RWPE1 (cell line): Measurements from ENCODE around the gene STX18.

ENCODE experiments used
- CTCF ChIA-PET: fragments of 350-600 bp; sonication (Branson Sonifier 250); formaldehyde crosslinking; extraction: SDS; loops from one replicate; lab custom pipeline; 2021; lab: Yijun Ruan, JAX
- POLR2A ChIA-PET: fragments of 400-600 bp; formaldehyde crosslinking; extraction: SDS; loops from one replicate; lab custom pipeline; 2020; ENCODE audit warnings: antibody characterized with exemption; ENCODE audit not compliant: low non-redundant PET; lab: Yijun Ruan, JAX
- DNase-seq: peaks from one replicate; pipeline ENCODE4 v3.0.0; 2012; ENCODE audit warnings: low spot score
- H3K27ac ChIP-seq: fragments of 450-650 bp; 2 replicates; pipeline ENCODE4 v1.5.1; 2017
- TF ChIP-seq, protein P1 (sequence below): fragments of 450-650 bp; conservative IDR thresholded peaks from 2 replicates; pipeline ENCODE4 v1.5.1; 2017; ENCODE audit warnings: low read depth, mild to moderate bottlenecking

Gene STX18

DNA sequence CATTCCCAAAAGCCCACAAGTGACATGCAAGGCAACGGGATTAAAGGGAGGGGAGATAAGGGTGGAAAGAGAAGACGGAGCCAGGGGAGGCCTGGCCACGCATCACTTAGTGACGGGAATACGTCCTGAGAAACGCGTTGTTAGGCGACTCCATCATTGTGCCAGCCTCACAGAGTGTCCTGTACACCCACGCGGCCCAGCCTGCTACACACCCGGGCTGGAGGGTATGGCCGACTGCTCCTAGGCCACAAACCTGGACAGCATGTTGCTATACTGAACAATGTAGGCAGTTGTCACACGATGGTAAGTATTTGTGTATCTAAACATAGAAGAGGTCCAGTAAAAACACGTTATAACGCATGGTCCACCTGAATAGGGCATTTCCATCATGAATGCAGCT is 131.6 kb downstream of the STX18 start:
- POLR2A ChIA-PET, result no interaction called here
- H3K27ac ChIP-seq, result no peak overlapping the region
- CTCF ChIA-PET, result no interaction called here
- TF ChIP-seq, protein P1, sequence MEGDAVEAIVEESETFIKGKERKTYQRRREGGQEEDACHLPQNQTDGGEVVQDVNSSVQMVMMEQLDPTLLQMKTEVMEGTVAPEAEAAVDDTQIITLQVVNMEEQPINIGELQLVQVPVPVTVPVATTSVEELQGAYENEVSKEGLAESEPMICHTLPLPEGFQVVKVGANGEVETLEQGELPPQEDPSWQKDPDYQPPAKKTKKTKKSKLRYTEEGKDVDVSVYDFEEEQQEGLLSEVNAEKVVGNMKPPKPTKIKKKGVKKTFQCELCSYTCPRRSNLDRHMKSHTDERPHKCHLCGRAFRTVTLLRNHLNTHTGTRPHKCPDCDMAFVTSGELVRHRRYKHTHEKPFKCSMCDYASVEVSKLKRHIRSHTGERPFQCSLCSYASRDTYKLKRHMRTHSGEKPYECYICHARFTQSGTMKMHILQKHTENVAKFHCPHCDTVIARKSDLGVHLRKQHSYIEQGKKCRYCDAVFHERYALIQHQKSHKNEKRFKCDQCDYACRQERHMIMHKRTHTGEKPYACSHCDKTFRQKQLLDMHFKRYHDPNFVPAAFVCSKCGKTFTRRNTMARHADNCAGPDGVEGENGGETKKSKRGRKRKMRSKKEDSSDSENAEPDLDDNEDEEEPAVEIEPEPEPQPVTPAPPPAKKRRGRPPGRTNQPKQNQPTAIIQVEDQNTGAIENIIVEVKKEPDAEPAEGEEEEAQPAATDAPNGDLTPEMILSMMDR, result no peak
- DNase-seq, result no peak

DNA sequence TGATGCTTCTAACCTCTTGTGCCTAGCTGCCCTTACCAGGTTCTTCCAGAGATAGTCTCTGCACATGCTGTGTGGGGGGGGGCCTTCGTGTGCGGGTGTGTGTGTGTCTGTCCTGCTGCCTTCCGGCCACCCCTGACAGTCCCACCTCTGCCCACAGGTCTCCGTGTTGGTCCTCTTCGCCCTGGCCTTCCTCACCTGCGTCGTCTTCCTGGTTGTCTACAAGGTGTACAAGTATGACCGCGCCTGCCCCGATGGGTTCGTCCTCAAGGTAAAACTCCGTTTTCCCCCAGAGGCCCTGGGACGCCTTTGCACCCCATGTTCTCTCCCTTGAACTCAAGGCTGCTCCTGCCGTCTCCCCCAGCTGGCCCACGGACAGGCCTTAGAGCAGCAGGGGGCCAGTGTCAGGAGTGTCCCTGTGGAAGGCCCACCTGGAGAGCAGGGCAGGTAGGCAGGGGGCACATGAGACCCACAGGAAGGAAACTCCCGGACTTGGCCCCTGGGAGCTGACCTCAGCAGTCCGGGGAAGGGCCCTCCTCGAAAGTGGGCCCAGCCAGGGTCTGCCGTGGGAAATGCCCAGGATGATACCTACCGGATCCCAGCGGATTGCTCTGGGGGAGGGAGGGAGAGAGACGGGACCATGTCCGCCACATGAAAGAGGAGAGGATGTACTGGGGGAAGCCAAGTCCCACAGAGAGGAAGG is 132.3 kb downstream of the STX18 start:
- TF ChIP-seq, protein P1, result no peak
- ChIA-PET CTCF (no interaction called here), POLR2A (no interaction called here)
- H3K27ac ChIP-seq, result no peak overlapping the region
- DNase-seq, result no peak

DNA sequence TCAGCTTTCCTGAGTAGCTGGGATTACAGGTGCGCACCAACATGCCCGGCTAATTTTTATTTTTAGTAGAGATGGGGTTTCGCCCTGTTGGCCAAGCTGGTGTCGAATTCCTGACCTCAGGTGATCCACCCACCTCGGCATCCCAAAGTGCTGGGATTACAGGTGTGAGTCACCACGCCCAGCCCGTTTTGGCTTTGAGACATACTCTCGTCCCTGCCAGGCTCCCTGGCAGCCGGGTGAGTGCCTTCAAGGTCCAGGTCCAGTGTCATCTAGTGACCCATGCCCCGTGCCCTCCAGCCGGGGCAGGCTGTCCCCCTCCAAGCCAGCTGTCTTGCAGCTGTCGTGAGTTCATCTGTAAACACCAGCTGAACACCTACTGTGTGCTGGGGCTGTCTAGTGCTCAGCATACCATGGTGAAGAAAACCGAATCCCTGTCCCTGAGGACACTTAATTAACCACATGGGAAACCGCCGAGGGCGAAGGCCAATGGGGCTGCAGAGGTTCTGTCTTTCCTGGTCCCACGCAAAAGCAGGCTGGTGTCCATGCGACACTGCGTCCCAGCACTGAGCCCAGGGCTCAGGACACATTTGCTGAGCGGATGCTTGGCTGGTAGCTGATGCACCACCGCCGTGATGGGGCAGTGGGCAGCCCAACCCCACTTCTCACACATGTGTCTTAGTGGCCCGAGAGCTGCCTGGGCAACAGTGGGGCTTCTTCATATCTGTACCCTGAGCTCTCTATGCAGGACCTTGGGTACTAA is 133.1 kb downstream of the STX18 start:
- ChIA-PET CTCF (no interaction called here), POLR2A (no interaction called here)
- DNase-seq, result no peak
- no peak overlapping the region for H3K27ac ChIP-seq
- TF ChIP-seq, protein P1, result no peak

DNA sequence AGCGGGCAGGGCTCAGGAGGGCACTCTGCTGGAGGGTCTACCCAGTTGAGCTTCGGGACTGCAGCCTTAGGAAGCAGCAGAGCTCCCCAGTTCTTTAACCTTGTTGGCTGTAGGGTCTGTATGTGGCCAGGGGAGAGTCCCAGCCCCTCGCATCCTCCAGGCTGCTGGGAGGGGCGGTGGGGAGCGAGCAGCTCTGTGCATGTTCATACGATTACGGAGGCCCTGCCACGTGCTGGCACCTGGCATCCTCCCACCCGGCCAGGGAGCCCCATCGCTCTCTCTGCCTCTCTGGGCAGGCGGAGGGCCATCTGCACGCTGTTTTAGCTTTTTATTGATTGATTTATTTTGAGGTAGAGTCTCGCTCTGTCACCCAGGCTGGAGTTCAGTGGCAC is 133.7 kb downstream of the STX18 start:
- H3K27ac ChIP-seq, result no peak overlapping the region
- DNase-seq, result no peak
- ChIA-PET POLR2A (no interaction called here), CTCF (no interaction called here)
- TF ChIP-seq, protein P1, result no peak

DNA sequence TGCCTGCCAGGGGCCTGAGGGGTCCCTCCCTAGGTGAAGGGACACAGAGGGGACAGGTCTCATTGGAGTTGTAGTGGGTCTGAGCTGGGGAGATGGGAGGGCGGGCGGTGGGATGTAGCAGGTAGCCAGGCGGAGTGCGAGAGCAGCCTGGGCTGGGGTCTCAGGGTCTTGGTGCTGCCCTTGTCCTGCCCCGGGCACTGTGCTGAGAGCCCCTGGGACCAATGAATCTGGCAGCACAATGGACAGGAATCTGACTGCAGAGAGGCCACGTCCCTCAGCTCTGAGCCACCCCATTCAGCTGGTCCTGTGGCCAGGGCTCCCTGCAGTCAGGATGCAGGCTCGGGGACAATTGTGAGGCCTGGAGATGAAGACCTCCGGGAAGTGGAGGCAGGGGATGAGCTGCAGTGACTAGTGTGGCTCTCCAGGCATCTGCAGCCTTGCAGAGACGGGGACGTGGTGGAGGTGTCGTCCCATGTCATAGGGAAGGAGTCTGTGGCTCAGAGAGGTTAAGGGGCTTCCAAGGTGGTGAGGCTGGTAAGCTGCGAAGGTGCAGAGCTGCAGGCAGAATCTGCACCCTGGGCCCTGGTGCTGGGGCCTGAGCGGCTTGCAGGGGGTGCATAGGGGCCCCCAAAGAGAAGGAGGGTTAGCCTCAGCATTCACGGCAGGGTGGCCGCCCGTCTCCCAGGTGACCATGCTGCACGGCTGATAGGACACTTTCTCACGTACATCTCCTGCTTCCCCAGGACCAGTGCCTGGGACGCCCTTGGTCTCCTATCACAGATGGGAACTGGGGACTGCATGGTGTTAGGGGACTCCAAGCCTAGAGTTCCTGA is 134.3 kb downstream of the STX18 start:
- POLR2A ChIA-PET, result no interaction called here
- H3K27ac ChIP-seq, result no peak overlapping the region
- TF ChIP-seq, protein P1, result no peak
- no peak for DNase-seq
- CTCF ChIA-PET, result no interaction called here
